Effector memory CD4-positive, alpha-beta T cell (primary cell): ENCODE measurements around the gene IL12RB2.

Experiments
- DNase-seq, 3 donors: peaks; one replicate each; pipeline ENCODE4 v3.0.0-alpha.2; 2020
- H3K27ac ChIP-seq: 2 replicates; pipeline ENCODE4 v1.7.0; 2013; ENCODE audit warnings: mild to moderate bottlenecking, low read length, moderate library complexity; ENCODE audit not compliant: insufficient read depth, poor library complexity, severe bottlenecking
- H3K27me3 ChIP-seq: replicated peaks from 2 replicates; pipeline ENCODE4 v1.7.0; 2013; ENCODE audit warnings: mild to moderate bottlenecking, low read length; ENCODE audit not compliant: insufficient read depth, control insufficient read depth, poor library complexity, severe bottlenecking
- H3K36me3 ChIP-seq: 2 replicates; pipeline ENCODE4 v1.7.0; 2013; ENCODE audit warnings: mild to moderate bottlenecking, low read length, moderate library complexity; ENCODE audit not compliant: control insufficient read depth, insufficient read depth
- H3K4me1 ChIP-seq: 2 replicates; pipeline ENCODE4 v1.7.0; 2013; ENCODE audit warnings: low read length, mild to moderate bottlenecking; ENCODE audit not compliant: control insufficient read depth, insufficient read depth, poor library complexity, severe bottlenecking
- H3K4me3 ChIP-seq: 2 replicates; pipeline ENCODE4 v1.7.0; 2013; ENCODE audit warnings: low read length, low read depth, mild to moderate bottlenecking; ENCODE audit not compliant: insufficient read depth, poor library complexity, severe bottlenecking
- H3K9me3 ChIP-seq: 2 replicates; pipeline ENCODE4 v1.7.0; 2013; ENCODE audit warnings: mild to moderate bottlenecking, low read length, moderate library complexity; ENCODE audit not compliant: control insufficient read depth

Gene IL12RB2

GRCh38 chr1:67427947-67428346 lies 120.3 kb downstream of the IL12RB2 start:
- DNase-seq = no peak
- Histone ChIP-seq H3K27ac (peak overlapping the region; percentile 75), H3K4me3 (peak overlapping the region; percentile 99), H3K36me3 (peaks cover 23% of the 10 kb centered on the region), H3K9me3 (no peaks in the 10 kb centered on the region), H3K4me1 (peaks cover 8% of the 10 kb centered on the region), H3K27me3 (no peaks in the 10 kb centered on the region)

- peak in 2 of 3 donors; percentile 3 for DNase-seq
- Histone ChIP-seq H3K27me3 (no peaks in the 10 kb centered on the region), H3K36me3 (peaks cover 12% of the 10 kb centered on the region), H3K4me3 (peak overlapping the region; percentile 99), H3K4me1 (peaks cover 8% of the 10 kb centered on the region), H3K27ac (peak overlapping the region; percentile 75), H3K9me3 (no peaks in the 10 kb centered on the region)
Measured at GRCh38 chr1:67429011-67429527, 121.4 kb downstream of the IL12RB2 start.

GRCh38 chr1:67429528-67430357 lies 122.1 kb downstream of the IL12RB2 start:
- peak overlapping the region; percentile 75 for H3K27ac ChIP-seq
- peak overlapping the region; percentile 99 for H3K4me3 ChIP-seq
- no peaks in the 10 kb centered on the region for H3K9me3 ChIP-seq
- DNase-seq = peak in 1 of 3 donors; percentile 1
- H3K4me1 ChIP-seq = peaks cover 8% of the 10 kb centered on the region
- H3K36me3 ChIP-seq = peaks cover 5% of the 10 kb centered on the region
- no peaks in the 10 kb centered on the region for H3K27me3 ChIP-seq

- peaks cover 5% of the 10 kb centered on the region for H3K36me3 ChIP-seq
- H3K27me3 ChIP-seq = no peaks in the 10 kb centered on the region
- H3K27ac ChIP-seq = peak within 1 kb of the TSS; percentile 96
- peak within 1 kb of the TSS; percentile 99 for H3K4me3 ChIP-seq
- DNase-seq = peak; percentile 86 to 94 (median 93)
- no peaks in the 10 kb centered on the region for H3K9me3 ChIP-seq
- H3K4me1 ChIP-seq = peaks cover 8% of the 10 kb centered on the region
Measured at GRCh38 chr1:67430358-67431155, 122.9 kb downstream of the IL12RB2 start, which contains the start of gene SERBP1. SERBP1 (minus strand) TSS chr1:67430402; CDS start chr1:67430300, 102 bp downstream.

GRCh38 chr1:67431156-67431765 lies 123.6 kb downstream of the IL12RB2 start:
- H3K27ac ChIP-seq = peak overlapping the region; percentile 96
- peak overlapping the region; percentile 99 for H3K4me3 ChIP-seq
- H3K27me3 ChIP-seq = no peaks in the 10 kb centered on the region
- H3K36me3 ChIP-seq = no peaks in the 10 kb centered on the region
- no peaks in the 10 kb centered on the region for H3K9me3 ChIP-seq
- no peak for DNase-seq
- peaks cover 8% of the 10 kb centered on the region for H3K4me1 ChIP-seq

GRCh38 chr1:67431869-67432578 lies 124.4 kb downstream of the IL12RB2 start:
- Histone ChIP-seq H3K9me3 (no peaks in the 10 kb centered on the region), H3K4me1 (peaks cover 8% of the 10 kb centered on the region), H3K4me3 (no peak overlapping the region), H3K27me3 (no peaks in the 10 kb centered on the region), H3K27ac (no peak overlapping the region), H3K36me3 (no peaks in the 10 kb centered on the region)
- DNase-seq = no peak

- peaks cover 3% of the 10 kb centered on the region for H3K4me1 ChIP-seq
- H3K9me3 ChIP-seq = no peaks in the 10 kb centered on the region
- H3K4me3 ChIP-seq = no peak overlapping the region
- no peak for DNase-seq
- H3K27me3 ChIP-seq = no peaks in the 10 kb centered on the region
- H3K27ac ChIP-seq = no peak overlapping the region
- H3K36me3 ChIP-seq = no peaks in the 10 kb centered on the region
Measured at GRCh38 chr1:67432745-67433144, 125.1 kb downstream of the IL12RB2 start.

- H3K9me3 ChIP-seq = no peaks in the 10 kb centered on the region
- no peak overlapping the region for H3K27ac ChIP-seq
- no peaks in the 10 kb centered on the region for H3K27me3 ChIP-seq
- no peak for DNase-seq
- H3K36me3 ChIP-seq = no peaks in the 10 kb centered on the region
- H3K4me3 ChIP-seq = no peak overlapping the region
- no peaks in the 10 kb centered on the region for H3K4me1 ChIP-seq
Measured at GRCh38 chr1:67433837-67434236, 126.2 kb downstream of the IL12RB2 start.

GRCh38 chr1:67434491-67434890 lies 126.8 kb downstream of the IL12RB2 start:
- no peak for DNase-seq
- no peaks in the 10 kb centered on the region for H3K4me1 ChIP-seq
- no peaks in the 10 kb centered on the region for H3K9me3 ChIP-seq
- no peak overlapping the region for H3K4me3 ChIP-seq
- no peaks in the 10 kb centered on the region for H3K36me3 ChIP-seq
- H3K27ac ChIP-seq = no peak overlapping the region
- H3K27me3 ChIP-seq = no peaks in the 10 kb centered on the region
